Keratinocyte (primary cell): Measurements from ENCODE around the gene HSFX4.
"Not testable (repeated sequence)": the region's sequence is repeated elsewhere in the genome, so short reads cannot be mapped to it uniquely, and the experiment has no call there.

Source experiments
- CTCF ChIP-seq, 3 experiments: IDR thresholded peaks in 1 of 3; conservative IDR thresholded peaks in 1 of 3; optimal IDR thresholded peaks in 1 of 3; 2 replicates in 2 of 3; 3 replicates in 1 of 3; pipeline versions ENCODE3 to v1.5.1; 2011; ENCODE audit warnings: low read length in 3 of 3, mild to moderate bottlenecking in 3 of 3, moderate library complexity in 2 of 3, control low read depth in 1 of 3, inconsistent platforms in 1 of 3; ENCODE audit not compliant: insufficient read depth in 2 of 3; ENCODE audit errors: extremely low read depth in 1 of 3
- EZH2 ChIP-seq: IDR thresholded peaks from one replicate; pipeline ENCODE4 v1.6.1; 2012; ENCODE audit warnings: inconsistent platforms, mild to moderate bottlenecking, low read length, moderate library complexity

GRCh38 chrX:149945820-149946219, 16.4 kb downstream of the HSFX4 start:
- TF ChIP-seq CTCF (optimal IDR thresholded peaks at IDR 0.05 in 1 of 3, IDR thresholded peaks at IDR 0.05 in 1 of 3, conservative IDR thresholded peaks at IDR 0.05 in 1 of 3; ENCODE audit: extremely low read depth in 1 of 3, insufficient read depth in 2 of 3, low read length in 3 of 3); EZH2: not testable (repeated sequence)
